H1 (cell line): ENCODE data around the gene SLC22A23. TPM values are rescaled to one million over a fixed set of nuclear protein-coding genes. Genes with fewer than 3 reads are reported as not detected.

Experiments used
- BACH1 ChIP-seq: IDR thresholded peaks from 2 replicates; pipeline ENCODE4 v1.6.1; 2012; ENCODE audit warnings: low read length, improper control_type of control experiment
- BCL11A ChIP-seq, 2 experiments: IDR thresholded peaks; one replicate each; pipeline ENCODE4 v1.6.1; 2011; ENCODE audit warnings: low read depth in 2 of 2, low read length in 2 of 2, mild to moderate bottlenecking in 2 of 2
- CHD7 ChIP-seq: fragments of 300-600 bp; sonication (generic); IDR thresholded peaks from 2 replicates; pipeline ENCODE4 v1.7.1; 2012; ENCODE audit warnings: low read length, moderate library complexity, mild to moderate bottlenecking, inconsistent platforms; ENCODE audit not compliant: insufficient replicate concordance
- JUN ChIP-seq: IDR thresholded peaks from 2 replicates; pipeline ENCODE4 v1.6.1; 2011; ENCODE audit warnings: low read depth, mild to moderate bottlenecking, improper control_type of control experiment, low read length
- KDM5A ChIP-seq: fragments of 200-600 bp; IDR thresholded peaks from 2 replicates; pipeline ENCODE4 v1.7.1; 2012; ENCODE audit warnings: mild to moderate bottlenecking, low read length, inconsistent platforms, mixed read lengths
- TAF7 ChIP-seq: optimal IDR thresholded peaks from 2 replicates; pipeline ENCODE3; 2011; ENCODE audit warnings: low read depth, mild to moderate bottlenecking, inconsistent platforms, low read length, moderate library complexity, borderline replicate concordance
- polyA plus RNA-seq, 7 experiments: library from polyadenylated mRNA; depleted of rRNA in 3 of 7; stranded (reverse) in 5 of 7; unstranded in 2 of 7; fragments of >200 nt in 5 of 7; fragments of 200-250 nt in 2 of 7; gene quantifications; 1 replicate in 5 of 7; 2 replicates in 1 of 7; 4 replicates in 1 of 7; pipeline versions ENCODE4 v1.2.1 to v1.2.3, GENCODE V29; 2011 to 2013; ENCODE audit warnings: missing spikeins in 2 of 7, mixed read lengths in 2 of 7
- total RNA-seq: library from RNA; stranded (reverse); fragmentation: NEBNext Ultra II Directional; extraction: Animal tissue kit (Norgen Biotek cat#: 25700); gene quantifications from 2 replicates; pipeline ENCODE4 v1.2.1, GENCODE V29; 2021
- TF ChIP-seq, protein P1 (sequence below): IDR thresholded peaks from 2 replicates; pipeline ENCODE4 v1.6.1; 2011; ENCODE audit warnings: low read depth, mild to moderate bottlenecking, low read length; ENCODE audit not compliant: insufficient read depth

Gene SLC22A23
- total and polyA plus RNA-seq, 2 of the 8 experiments (the other 6 are each of a cell fraction or from before 2014, with no cell fraction given) = 9.9 to 38.4 TPM

- TF ChIP-seq CHD7 (no peak), BACH1 (no peak), JUN (no peak), BCL11A (IDR thresholded peaks at IDR 0.05; ENCODE audit: low read depth in 2 of 2, low read length in 2 of 2) (no peak), TAF7 (no peak), KDM5A (no peak)
- TF ChIP-seq, protein P1, sequence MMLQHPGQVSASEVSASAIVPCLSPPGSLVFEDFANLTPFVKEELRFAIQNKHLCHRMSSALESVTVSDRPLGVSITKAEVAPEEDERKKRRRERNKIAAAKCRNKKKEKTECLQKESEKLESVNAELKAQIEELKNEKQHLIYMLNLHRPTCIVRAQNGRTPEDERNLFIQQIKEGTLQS = no peak
Measured at GRCh38 chr6:3489961-3490624, 33.2 kb upstream of the SLC22A23 start (continued).
